ENCODE results near the gene MAP4K4. TPM values are rescaled to one million over a fixed set of nuclear protein-coding genes. Genes with fewer than 3 reads are reported as not detected.
"Not testable (repeated sequence)": the region's sequence is repeated elsewhere in the genome, so short reads cannot be mapped to it uniquely, and the experiment has no call there.

MAP4K4 gene
- total and polyA plus RNA-seq, 2 experiments from 2014 or later, result 59.1 to 84.4 TPM

DNA sequence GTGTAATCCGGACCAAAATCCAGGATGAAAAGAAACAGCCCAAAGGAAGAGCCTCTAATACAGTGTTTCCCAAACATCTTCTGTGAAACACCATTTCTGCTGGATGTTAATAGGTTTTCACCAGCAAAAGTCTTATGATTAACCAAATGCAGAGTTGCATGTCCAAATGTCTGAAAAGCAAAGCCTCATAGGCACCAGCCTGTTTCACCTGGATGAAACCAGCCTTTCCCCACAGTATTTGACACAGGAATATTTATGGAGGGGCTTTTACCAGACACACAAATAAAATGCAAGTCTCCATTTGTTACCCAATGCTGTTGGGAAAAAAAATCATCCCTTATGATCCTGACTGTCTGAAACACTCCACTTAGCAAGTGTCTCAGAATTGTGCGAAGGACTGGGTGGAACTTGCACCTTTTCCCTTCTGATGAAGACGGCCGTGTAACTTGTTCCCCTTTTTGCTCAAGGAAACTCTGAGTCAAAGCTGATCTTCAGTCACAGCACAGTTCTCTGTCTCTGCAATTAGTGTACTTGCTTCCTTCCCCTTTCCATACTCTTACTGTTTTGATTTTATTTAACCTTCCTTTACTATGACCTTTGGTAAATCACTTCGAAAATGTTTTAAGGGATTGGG is 223.9 kb downstream of the MAP4K4 start:
- no peaks in the 10 kb centered on the region for H3K9me2 ChIP-seq (replicated peaks; ENCODE audit: insufficient read depth)
- H3K4me3 ChIP-seq, result no peak overlapping the region
- WGBS (ENCODE audit: low lambda C conversion rate, missing lambda C conversion rate), result 90% methylated on average over 5 of the region's 5 CpGs
- H4K20me1 ChIP-seq (ENCODE audit: insufficient read depth, poor library complexity, severe bottlenecking), result no peaks in the 10 kb centered on the region
- H3K36me3 ChIP-seq (replicated peaks; ENCODE audit: insufficient read depth, low read depth), result no peaks in the 10 kb centered on the region
- no peaks in the 10 kb centered on the region for H3K27me3 ChIP-seq
- H3K4me1 ChIP-seq (ENCODE audit: insufficient read depth), result no peaks in the 10 kb centered on the region
- H3K9me3 ChIP-seq (ENCODE audit: low read depth), result no peaks in the 10 kb centered on the region
- H3K4me2 ChIP-seq, result no peak overlapping the region
- H2AFZ ChIP-seq, result no peak overlapping the region
- TF ChIP-seq CTCF (IDR thresholded peaks at IDR 0.05; ENCODE audit: poor library complexity), result no peak
- no peak for TF ChIP-seq EZH2 (IDR thresholded peaks at IDR 0.05; ENCODE audit: borderline replicate concordance)
- no peak for TF ChIP-seq EZH2phosphoT487 (IDR thresholded peaks at IDR 0.05; ENCODE audit: low read depth, severe bottlenecking, unreplicated experiment)
- DNase-seq (ENCODE audit: low spot score), result no peak
- no peaks in the 10 kb centered on the region for H3K79me2 ChIP-seq
- H3K27ac ChIP-seq, result no peak overlapping the region

DNA sequence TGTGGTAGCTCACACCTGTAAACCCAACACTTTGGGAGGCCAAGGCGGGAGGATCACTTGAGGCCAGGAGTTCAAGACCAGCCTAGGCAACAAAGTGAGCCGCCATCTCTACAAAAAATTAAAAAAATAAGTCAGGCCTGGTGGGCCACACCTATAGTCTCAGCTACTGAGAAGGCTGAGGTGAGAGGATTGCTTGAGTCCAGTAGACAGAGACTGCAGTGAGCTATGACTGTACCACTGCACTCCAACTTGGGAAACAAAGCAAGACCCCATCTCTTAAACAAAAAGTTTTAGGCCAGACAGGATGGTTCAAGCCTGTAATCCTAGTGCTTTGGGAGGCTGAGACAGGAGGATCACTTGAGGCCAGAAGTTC is 224.4 kb downstream of the MAP4K4 start:
- H2AFZ ChIP-seq, result no peak overlapping the region
- H3K79me2 ChIP-seq, result no peaks in the 10 kb centered on the region
- 100% methylated on average over 2 of the region's 2 CpGs for WGBS (ENCODE audit: low lambda C conversion rate, missing lambda C conversion rate)
- TF ChIP-seq CTCF (IDR thresholded peaks at IDR 0.05; ENCODE audit: poor library complexity), result no peak
- no peaks in the 10 kb centered on the region for H4K20me1 ChIP-seq (ENCODE audit: insufficient read depth, poor library complexity, severe bottlenecking)
- H3K4me2 ChIP-seq, result no peak overlapping the region
- no peaks in the 10 kb centered on the region for H3K36me3 ChIP-seq (replicated peaks; ENCODE audit: insufficient read depth, low read depth)
- H3K27ac ChIP-seq, result no peak overlapping the region
- no peaks in the 10 kb centered on the region for H3K9me3 ChIP-seq (ENCODE audit: low read depth)
- H3K4me1 ChIP-seq (ENCODE audit: insufficient read depth), result no peaks in the 10 kb centered on the region
- no peak for DNase-seq (ENCODE audit: low spot score)
- no peaks in the 10 kb centered on the region for H3K27me3 ChIP-seq
- H3K4me3 ChIP-seq, result no peak overlapping the region
- H3K9me2 ChIP-seq (replicated peaks; ENCODE audit: insufficient read depth), result no peaks in the 10 kb centered on the region

GRCh38 chr2:101924311-101924710 is 226.8 kb downstream of the MAP4K4 start:
- H3K4me3 ChIP-seq; H3K79me2 ChIP-seq; H3K27ac ChIP-seq; H3K27me3 ChIP-seq; H4K20me1 ChIP-seq (ENCODE audit: insufficient read depth, poor library complexity, severe bottlenecking); H3K4me2 ChIP-seq; H3K4me1 ChIP-seq (ENCODE audit: insufficient read depth); H3K9me3 ChIP-seq (ENCODE audit: low read depth); DNase-seq (ENCODE audit: low spot score); H3K9me2 ChIP-seq (replicated peaks; ENCODE audit: insufficient read depth); H3K36me3 ChIP-seq (replicated peaks; ENCODE audit: insufficient read depth, low read depth); H2AFZ ChIP-seq: not testable (repeated sequence)

- Histone ChIP-seq H3K27ac (no peak overlapping the region), H3K4me2 (no peak overlapping the region)
Measured at GRCh38 chr2:101930019-101930418, 232.5 kb downstream of the MAP4K4 start.

More at GRCh38 chr2:101930019-101930418, 232.5 kb downstream of the MAP4K4 start:
- Histone ChIP-seq H3K36me3 (replicated peaks; ENCODE audit: insufficient read depth, low read depth) (no peaks in the 10 kb centered on the region), H3K79me2 (no peaks in the 10 kb centered on the region), H3K4me1 (ENCODE audit: insufficient read depth) (no peaks in the 10 kb centered on the region), H2AFZ (no peak overlapping the region), H4K20me1 (ENCODE audit: insufficient read depth, poor library complexity, severe bottlenecking) (no peaks in the 10 kb centered on the region), H3K9me2 (replicated peaks; ENCODE audit: insufficient read depth) (no peaks in the 10 kb centered on the region), H3K4me3 (no peak overlapping the region), H3K27me3 (no peaks in the 10 kb centered on the region), H3K9me3 (ENCODE audit: low read depth) (no peaks in the 10 kb centered on the region)
- TF ChIP-seq EZH2phosphoT487 (IDR thresholded peaks at IDR 0.05; ENCODE audit: low read depth, severe bottlenecking, unreplicated experiment), result no peak
- 89% methylated on average over 3 of the region's 3 CpGs for WGBS (ENCODE audit: low lambda C conversion rate, missing lambda C conversion rate)
- DNase-seq (ENCODE audit: low spot score), result no peak
